Subcutaneous abdominal adipose tissue (tissue), 5 donors: ENCODE data around the gene WARS2.

Experiments
- H3K27ac ChIP-seq: one replicate; pipeline ENCODE4 v1.7.0; 2013; ENCODE audit warnings: low read depth, mild to moderate bottlenecking, inconsistent platforms, low read length, moderate library complexity
- H3K27me3 ChIP-seq, 5 donors: one replicate each; pipeline ENCODE4 v1.7.0; 2013; ENCODE audit warnings: low read length in 5 of 5, inconsistent platforms in 1 of 5; ENCODE audit not compliant: control insufficient read depth in 5 of 5, insufficient read depth in 4 of 5
- H3K36me3 ChIP-seq, 5 donors: one replicate each; pipeline ENCODE4 v1.7.0; 2013; ENCODE audit warnings: low read length in 5 of 5; ENCODE audit not compliant: control insufficient read depth in 5 of 5, insufficient read depth in 5 of 5
- H3K4me1 ChIP-seq, 5 donors: one replicate each; pipeline ENCODE4 v1.7.0; 2013; ENCODE audit warnings: low read length in 5 of 5, mild to moderate bottlenecking in 3 of 5, moderate library complexity in 1 of 5; ENCODE audit not compliant: control insufficient read depth in 5 of 5, insufficient read depth in 5 of 5
- H3K4me3 ChIP-seq, 5 donors: one replicate each; pipeline ENCODE4 v1.7.0; 2013; ENCODE audit warnings: low read length in 5 of 5, low read depth in 1 of 5
- H3K9ac ChIP-seq, 5 donors: one replicate each; pipeline ENCODE4 v1.7.0; 2013; ENCODE audit warnings: low read length in 5 of 5, mild to moderate bottlenecking in 4 of 5, moderate library complexity in 3 of 5
- H3K9me3 ChIP-seq, 5 donors: one replicate each; pipeline ENCODE4 v1.7.0; 2013; ENCODE audit warnings: low read length in 5 of 5; ENCODE audit not compliant: control insufficient read depth in 5 of 5
- donor health status: healthy.
- donor health status: healthy.
- donor health status: healthy.
- donor health status: healthy.
- donor health status: healthy.

The WARS2 gene

DNA sequence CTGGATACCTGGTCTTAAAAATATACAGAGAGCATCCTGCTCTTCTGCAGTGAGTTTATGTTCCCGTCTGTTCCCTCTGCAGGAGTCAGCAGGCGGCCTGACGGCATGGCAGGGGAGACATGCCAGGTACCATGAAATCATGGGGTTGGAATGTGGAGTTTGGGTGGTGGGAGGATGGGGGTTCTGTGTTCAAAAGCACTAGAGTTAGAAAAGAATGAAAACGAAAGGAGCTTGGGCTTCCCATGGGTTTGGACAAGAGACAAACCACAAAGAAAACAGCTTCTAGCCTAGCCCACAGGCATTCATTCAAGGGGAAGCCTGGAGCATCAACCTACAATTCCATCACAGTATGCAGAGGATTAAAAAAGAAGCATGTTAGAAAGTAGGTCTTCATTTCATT is 59.9 kb downstream of the WARS2 start:
- no peaks in the 10 kb centered on the region for H3K36me3 ChIP-seq
- H3K27ac ChIP-seq, result no peak overlapping the region
- no peak overlapping the region for H3K4me3 ChIP-seq
- no peaks in the 10 kb centered on the region for H3K9me3 ChIP-seq
- no peaks in the 10 kb centered on the region for H3K27me3 ChIP-seq
- H3K4me1 ChIP-seq, result peaks cover 0 to 15% (median 6%) of the 10 kb centered on the region in 5 donors
- H3K9ac ChIP-seq, result no peak overlapping the region

DNA sequence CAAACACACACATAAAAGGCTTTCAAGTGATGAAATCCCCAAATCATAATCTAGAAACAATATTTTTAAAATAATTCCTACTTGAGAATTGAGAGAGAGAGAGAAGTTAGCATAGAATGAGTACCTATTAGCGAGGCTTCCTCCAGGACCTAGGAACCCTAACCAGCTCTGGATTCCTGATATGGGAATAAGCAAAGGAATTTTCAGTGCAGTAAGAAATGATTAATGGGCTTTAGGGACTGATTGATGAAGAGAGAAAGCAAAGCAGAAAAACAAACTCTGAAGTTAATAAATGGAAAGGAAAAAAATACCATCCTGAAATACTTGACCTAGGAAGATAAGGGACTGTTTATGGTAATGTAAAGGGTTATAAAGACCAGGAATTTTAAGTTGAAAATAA is 60.6 kb downstream of the WARS2 start:
- Histone ChIP-seq H3K4me3 (no peak overlapping the region), H3K27me3 (no peaks in the 10 kb centered on the region), H3K9me3 (no peaks in the 10 kb centered on the region), H3K9ac (no peak overlapping the region), H3K36me3 (no peaks in the 10 kb centered on the region), H3K4me1 (peaks cover 0 to 11% (median 4%) of the 10 kb centered on the region in 5 donors), H3K27ac (no peak overlapping the region)

DNA sequence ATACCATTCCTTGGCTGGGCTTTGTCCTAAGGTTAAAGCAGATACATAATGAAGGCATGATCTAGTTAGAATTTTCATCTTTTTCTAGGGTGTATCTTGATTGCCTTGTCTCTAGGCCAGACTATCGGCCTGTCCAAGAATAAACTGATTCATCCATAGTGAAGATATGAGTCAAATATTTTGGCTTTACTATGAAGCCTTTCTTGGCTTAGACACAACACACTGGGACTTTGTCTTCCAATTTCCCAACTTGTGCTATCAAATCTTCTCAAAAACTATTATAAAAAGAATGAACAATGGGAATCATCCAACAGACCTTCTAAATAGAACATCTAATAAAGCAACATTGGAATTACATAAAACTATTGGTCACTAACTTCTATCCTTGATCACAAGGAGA is 64.8 kb downstream of the WARS2 start:
- Histone ChIP-seq H3K9me3 (no peaks in the 10 kb centered on the region), H3K36me3 (peaks cover 0 to 2% (median 0%) of the 10 kb centered on the region in 5 donors), H3K9ac (no peak overlapping the region), H3K4me3 (no peak overlapping the region), H3K27me3 (no peaks in the 10 kb centered on the region), H3K27ac (no peak overlapping the region), H3K4me1 (peaks cover 0 to 9% (median 0%) of the 10 kb centered on the region in 5 donors)

DNA sequence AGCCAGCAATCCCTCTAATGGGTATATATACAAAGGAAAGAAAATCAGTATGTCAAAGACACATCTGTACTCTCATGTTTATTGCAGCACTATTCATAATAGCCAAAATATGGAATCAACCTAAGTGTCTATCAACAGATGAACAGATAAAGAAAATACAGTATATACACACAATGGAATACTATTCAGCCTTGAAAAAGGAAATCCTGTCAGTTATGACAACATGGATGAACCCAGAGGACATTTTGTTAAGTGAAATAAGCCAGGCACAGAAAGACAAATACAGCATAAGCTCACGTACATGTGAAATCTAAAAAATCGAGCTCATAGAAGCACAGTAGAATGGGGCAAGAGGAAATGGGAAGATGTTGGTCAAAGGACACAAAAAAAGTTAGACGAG is 69.1 kb downstream of the WARS2 start:
- Histone ChIP-seq H3K9ac (no peak overlapping the region), H3K27ac (no peak overlapping the region), H3K36me3 (peaks cover 0 to 2% (median 0%) of the 10 kb centered on the region in 5 donors), H3K9me3 (no peaks in the 10 kb centered on the region), H3K4me3 (no peak overlapping the region), H3K4me1 (no peaks in the 10 kb centered on the region), H3K27me3 (no peaks in the 10 kb centered on the region)

DNA sequence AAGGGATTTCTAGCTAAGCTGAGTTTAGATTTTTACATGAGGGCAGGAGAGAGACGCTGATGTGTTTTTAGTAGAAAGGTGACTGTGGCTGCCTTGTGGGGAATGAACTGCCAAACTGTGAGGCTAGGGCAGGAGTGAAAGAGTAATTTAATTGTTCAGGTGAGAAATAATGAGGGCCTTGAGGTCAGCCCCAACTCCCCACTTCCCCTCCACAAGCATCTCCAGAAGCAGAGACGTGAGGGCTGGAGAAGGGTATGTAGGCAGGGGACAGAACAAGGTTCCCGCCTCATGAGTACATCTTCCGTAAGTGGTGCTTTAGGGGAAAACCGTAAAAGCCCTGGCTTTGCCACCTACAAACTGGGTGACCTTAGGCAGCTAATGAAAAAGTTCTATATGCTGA is 70.8 kb downstream of the WARS2 start:
- Histone ChIP-seq H3K36me3 (peaks cover 0 to 2% (median 0%) of the 10 kb centered on the region in 5 donors), H3K27me3 (no peaks in the 10 kb centered on the region), H3K4me1 (no peaks in the 10 kb centered on the region), H3K4me3 (no peak overlapping the region), H3K27ac (no peak overlapping the region), H3K9ac (no peak overlapping the region), H3K9me3 (no peaks in the 10 kb centered on the region)

DNA sequence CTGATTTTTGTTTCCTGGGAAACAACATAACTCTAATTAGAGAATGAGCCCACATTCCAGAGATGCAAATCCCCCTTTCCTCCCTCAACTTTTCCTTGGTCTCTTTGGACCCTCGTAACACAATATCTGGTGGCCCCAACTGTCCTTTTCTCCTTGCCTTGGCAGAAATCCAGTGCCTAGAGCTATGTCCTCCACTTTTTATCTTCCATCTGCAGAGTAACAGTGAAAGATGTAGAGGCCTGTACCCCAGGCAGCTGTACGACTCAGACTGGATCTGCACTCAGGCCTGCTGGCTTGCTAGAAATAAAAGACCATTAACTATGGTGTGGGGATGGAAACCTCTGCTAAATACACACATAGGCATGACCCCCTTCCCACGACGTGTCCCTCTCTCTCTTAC is 72.0 kb downstream of the WARS2 start:
- Histone ChIP-seq H3K9ac (no peak overlapping the region), H3K27ac (no peak overlapping the region), H3K4me1 (no peaks in the 10 kb centered on the region), H3K36me3 (peaks cover 0 to 3% (median 0%) of the 10 kb centered on the region in 5 donors), H3K27me3 (no peaks in the 10 kb centered on the region), H3K4me3 (no peak overlapping the region), H3K9me3 (no peaks in the 10 kb centered on the region)

DNA sequence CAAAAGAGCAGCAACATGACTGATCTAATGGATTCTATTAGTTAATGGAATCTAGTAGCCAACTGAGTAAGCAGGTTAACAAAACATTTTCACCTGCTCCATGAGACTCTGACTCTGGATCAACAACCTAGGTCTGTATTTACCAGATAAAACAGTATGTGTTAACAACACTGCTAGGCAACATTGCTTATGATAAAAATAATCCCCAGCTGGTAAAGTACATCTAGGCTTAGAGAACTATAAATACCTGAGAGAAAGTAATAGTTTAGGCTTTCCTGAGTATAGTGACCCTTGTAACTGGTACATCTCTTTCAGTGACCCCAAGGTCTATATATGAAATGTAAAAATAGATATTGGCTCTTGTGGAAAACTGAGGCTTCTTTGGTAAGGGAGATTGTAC is 78.8 kb downstream of the WARS2 start:
- H3K36me3 ChIP-seq, result peaks cover 0 to 7% (median 0%) of the 10 kb centered on the region in 5 donors
- no peak overlapping the region for H3K27ac ChIP-seq
- H3K9me3 ChIP-seq, result no peaks in the 10 kb centered on the region
- H3K4me3 ChIP-seq, result no peak overlapping the region
- no peaks in the 10 kb centered on the region for H3K27me3 ChIP-seq
- no peaks in the 10 kb centered on the region for H3K4me1 ChIP-seq
- no peak overlapping the region for H3K9ac ChIP-seq

DNA sequence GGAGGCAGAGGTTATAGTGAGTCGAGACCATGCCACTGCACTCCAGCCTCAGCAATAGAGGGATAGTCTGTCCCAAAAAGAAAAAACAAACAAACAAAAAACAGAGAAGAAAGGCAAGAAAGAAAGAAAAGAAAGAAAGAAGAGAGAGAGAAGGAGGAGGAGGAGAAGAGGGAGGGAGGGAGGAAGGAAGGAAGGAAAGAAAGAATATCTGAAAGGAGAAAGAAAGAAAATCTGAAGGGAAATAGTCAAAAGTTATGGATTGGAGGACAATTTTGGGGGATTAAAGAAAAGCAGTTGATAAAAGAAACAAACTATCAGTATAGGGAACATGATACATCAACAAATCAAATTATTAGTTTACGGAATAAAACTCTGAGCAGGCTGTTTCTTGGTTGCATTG is 84.9 kb downstream of the WARS2 start:
- Histone ChIP-seq H3K4me1 (no peaks in the 10 kb centered on the region), H3K9ac (no peak overlapping the region), H3K9me3 (no peaks in the 10 kb centered on the region), H3K27ac (no peak overlapping the region), H3K4me3 (no peak overlapping the region), H3K36me3 (peaks cover 0 to 4% (median 0%) of the 10 kb centered on the region in 5 donors), H3K27me3 (no peaks in the 10 kb centered on the region)

DNA sequence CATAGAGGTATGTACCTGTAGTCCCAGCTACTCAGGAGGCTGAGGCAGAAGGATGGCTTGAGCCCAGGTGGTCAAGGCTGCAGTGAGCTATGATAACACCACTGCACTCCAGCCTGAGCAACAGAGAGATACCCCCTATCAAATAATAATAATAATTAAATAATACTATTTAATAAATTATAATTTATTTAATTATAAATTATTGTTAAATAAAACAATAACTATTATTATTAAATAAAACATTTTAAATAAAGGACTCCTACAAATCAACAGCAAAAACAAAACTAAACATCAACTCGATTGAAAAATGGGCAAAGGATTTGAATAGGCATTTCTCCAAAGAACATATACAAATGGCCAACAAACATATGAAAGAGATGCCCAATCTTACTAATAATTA is 86.5 kb downstream of the WARS2 start:
- no peaks in the 10 kb centered on the region for H3K9me3 ChIP-seq
- no peak overlapping the region for H3K9ac ChIP-seq
- peaks cover 0 to 4% (median 0%) of the 10 kb centered on the region in 5 donors for H3K36me3 ChIP-seq
- no peaks in the 10 kb centered on the region for H3K4me1 ChIP-seq
- H3K4me3 ChIP-seq, result no peak overlapping the region
- H3K27ac ChIP-seq, result no peak overlapping the region
- no peaks in the 10 kb centered on the region for H3K27me3 ChIP-seq

DNA sequence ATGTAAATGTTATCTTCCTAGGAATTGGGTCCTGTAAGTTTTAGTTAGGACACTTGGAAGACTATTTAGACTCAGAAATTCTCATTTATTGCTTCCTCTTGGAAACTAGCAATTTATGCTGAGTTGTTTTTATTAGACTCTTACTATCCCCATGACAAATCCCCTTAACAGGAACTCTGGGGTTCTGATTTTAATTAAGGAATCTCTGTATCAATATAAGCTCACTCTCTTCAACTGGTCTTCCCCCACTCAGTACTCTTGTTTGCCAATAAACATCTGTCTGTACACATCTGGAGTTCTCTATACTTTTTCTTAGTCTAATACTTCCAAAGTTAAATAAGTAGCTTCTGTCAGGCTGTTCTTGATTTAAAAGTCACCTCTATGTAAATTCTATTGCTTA is 88.2 kb downstream of the WARS2 start:
- Histone ChIP-seq H3K36me3 (peaks cover 0 to 3% (median 0%) of the 10 kb centered on the region in 5 donors), H3K9ac (no peak overlapping the region), H3K27ac (no peak overlapping the region), H3K9me3 (no peaks in the 10 kb centered on the region), H3K4me1 (peaks cover 0 to 3% (median under 1%) of the 10 kb centered on the region in 5 donors), H3K27me3 (no peaks in the 10 kb centered on the region), H3K4me3 (no peak overlapping the region)
